Measurements from ENCODE around the gene ZRANB1.

ZRANB1 gene

DNA sequence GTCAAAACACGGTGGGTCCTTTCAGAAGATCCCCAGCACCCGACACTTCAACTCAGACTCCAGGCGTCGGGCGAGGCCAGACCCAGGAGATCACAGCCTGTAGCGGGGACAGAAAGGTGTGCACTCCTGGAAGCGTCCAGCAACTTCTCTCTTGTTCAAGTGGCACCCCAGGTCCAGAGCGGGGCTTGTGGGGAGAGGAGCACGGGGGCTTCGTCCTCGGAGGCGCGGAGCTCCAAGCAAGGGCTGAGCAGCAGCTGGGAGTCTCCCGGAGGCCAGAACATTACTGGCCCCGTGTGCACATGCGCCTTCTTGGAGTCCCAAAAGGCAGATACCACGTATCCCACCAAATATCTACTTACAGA is 54.9 kb downstream of the ZRANB1 start:
- DNase-seq, result no peak

DNA sequence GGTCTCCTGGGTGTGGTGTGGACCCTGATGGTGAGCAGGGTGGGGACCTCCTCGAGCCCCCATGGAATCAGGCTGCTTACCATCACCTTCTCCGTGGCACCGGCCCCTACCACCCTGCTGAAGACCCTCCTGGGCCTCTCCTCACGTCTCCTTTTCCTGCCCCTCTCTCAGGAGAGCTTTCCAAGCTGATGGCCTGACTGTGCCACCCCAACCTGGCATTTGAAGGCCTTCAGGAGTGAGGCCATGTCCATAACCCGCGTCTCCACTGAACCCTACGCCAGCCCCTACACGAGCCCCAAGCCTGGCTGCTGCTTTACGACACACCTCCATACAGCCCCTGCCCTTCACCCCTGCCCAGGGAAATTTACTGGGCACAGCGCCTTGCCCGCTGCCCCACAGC is 55.4 kb downstream of the ZRANB1 start:
- no peak for DNase-seq

DNA sequence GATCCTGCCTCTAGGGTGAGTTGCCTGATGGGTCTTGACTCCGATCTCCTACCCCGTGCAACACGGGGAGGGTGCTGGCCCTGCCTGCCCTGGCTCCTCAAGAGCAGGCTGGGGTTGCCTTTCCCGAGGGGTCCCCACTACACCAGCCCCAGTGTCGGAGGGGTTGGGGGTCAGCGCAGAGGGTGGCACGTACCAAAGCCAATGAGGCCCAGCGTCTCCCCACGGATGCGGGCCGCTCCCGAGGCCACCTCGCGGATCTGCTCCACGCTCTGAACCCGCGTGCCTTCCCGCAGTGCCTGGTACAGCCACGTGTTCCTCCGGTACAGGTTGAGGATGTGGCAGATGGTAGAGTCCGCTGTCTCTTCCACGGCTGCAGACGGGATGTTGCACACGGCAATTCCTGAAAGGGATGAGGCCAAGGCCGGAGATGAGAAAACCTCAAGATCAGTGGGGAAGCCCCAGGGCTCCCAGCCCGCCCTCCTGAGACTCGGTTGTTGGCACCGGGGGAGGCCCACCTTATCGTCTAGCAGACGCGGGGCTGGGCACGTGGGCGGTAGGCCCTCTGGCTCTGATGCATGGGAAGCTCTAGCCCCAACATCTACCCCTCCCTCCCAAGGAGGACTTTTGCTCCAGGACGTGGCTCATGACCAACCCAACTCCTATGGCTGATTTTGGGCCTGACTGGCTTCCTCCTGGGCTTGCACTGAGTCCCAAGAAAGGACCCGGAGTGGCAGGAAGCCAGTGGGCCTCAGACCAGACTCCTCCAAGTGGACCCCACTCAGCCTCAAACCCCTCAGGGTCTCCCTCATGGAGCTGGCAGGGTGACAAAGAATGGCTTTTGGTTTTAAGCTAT is 56.1 kb downstream of the ZRANB1 start:
- no peak for DNase-seq

DNA sequence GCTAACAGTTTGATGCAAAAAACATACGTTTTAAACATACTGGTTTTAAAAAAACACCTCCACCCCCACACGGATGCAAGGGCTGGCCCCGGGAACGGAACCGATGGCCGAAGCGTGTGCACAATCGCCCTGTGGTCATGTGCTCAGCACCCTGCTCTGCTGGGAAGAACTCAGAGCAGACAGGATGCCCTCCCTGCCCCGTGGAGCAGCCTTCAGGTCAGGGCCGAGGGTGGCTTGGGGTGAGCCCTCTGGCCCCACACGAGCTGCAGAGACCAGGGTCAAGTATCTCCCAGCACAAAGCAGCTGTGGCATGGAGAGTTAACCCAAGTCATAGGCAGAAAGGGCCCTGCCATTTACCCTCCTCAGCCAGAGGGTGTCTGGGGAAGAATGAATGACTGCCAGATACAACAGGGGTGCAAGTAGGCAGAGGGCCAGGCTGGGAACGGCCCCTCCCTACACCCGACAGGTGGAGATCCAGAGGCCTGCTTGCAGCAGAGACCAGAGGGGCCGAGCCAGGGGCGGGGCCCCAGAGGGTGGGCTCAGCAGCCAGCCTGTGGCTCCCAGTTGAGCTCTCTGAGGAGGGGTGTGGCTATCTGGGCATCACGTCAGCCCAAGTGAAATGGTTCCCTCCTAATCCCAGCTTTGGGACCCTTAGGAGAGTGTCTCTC is 56.8 kb downstream of the ZRANB1 start:
- no peak for DNase-seq

DNA sequence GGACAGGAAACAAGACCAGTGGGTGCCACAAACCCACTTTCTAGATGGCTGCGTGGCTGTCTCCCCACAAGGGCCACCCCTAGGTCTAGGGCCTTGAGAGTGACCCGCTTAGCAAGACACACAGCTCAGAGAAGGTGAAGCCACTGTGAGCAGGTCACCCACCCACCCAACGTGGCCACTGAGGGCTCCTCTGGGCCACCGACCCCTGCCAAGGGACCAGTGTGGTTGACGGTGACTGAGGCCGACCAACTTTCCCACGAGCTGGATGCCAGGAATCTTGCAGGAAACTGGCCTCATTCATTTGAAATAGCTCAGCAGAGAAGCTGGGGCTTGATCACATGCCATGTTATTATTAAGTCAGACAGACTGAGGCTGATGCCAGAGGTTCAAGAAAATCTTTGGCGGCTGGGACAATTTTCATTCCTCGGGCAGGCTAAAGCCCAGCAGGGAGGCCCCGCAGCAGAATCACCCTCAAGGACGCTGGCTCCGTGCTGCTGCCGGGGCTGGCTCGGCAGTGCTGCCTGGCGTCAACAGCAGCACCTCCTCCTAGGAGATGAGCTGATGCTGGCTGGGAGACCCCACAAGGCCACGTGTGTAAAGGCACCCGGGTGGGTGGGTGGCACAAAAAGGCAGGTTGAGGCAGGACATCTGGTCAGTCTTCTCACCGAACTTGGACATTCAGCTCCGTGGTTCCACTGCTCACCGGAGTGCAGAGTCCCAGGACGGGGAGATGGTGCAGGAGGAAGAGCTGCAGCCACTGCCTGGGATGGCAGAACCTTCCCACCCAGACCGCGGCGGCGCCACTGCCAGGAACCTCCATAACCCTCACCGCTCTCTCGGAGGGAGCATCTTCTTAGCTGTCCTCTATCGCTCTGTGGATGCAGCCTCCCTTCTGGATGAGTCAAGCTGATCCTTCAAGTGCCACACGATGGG is 57.8 kb downstream of the ZRANB1 start:
- DNase-seq, result no peak

DNA sequence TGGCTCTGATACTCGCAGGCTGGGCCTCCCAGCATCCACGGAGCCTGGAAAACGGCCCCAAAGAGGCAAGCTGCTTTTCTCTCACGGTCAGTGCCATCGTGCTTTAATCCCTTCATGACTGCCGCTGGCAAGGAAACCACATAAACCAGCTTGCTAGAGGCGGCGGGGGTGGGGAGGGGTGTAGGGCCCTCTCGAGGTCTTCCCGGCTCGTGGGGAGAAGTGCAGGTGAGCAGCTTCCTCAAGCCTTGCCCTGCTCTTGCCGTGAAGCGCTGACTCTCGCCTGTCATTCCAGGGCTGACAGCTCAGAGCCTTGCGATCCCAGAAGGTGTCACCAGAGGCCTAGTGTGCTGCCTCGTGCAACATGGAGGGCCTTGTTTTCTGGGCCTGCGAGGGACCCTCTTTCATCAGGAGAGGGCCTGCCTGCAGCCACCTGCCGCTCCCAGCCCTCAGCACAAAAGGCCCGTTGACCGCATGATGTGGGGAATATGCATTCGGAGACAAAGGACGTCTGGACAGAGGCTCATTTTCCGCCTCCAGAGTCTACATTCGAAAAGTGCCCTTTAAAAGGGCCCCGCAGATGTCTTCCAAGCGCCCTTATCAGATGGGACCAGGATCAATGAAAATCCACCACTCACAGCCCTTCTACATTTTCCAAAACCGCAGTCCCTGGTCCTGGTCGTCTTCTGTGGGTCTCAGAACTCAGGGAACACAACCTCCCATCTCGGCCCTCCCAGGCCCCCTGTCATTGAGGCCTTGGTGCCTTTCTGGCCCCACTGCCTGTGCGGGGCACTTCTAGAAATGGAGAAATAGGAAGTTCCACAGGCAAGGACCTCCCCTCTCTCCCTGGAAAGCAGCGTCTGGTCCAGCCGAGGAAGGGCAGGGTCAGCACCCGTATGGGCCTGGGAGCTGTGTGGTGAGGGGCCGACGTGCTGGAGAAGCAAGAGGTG is 58.7 kb downstream of the ZRANB1 start:
- no peak for DNase-seq

DNA sequence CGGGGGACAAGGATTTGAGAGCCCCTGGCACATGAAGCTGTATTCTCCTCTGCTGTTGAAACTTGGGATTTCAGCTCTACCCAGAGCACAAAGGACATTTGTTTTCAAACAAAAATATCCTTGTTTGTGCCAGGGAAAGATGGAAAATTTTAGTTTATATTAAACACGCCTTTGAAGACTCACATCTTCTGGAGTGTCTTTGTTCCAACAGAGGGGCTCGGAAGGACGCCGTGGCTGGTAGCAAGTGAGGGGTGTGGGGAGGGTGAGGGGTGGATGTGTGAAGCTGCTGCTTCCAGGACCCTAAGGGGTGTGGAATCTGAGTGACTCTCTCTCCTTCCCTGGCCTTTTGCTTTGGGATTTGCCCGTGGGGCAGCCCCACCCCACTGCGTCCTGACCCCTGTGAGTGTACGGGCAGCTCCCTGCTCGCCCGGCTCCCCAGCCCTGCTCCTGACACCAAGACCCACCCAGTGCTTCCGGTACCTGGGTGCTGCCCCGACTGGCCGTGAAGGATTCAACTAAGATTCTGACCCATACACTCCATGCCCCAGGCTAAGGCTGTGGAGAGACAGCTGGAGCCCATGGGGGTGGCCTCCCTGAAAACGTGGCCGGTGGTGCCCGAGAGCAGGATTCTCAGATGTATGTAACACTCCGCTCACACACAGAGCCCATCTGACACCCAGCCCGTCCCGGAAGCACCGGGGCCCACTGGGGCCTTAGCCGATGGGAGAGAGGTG is 59.6 kb downstream of the ZRANB1 start:
- DNase-seq, result no peak

DNA sequence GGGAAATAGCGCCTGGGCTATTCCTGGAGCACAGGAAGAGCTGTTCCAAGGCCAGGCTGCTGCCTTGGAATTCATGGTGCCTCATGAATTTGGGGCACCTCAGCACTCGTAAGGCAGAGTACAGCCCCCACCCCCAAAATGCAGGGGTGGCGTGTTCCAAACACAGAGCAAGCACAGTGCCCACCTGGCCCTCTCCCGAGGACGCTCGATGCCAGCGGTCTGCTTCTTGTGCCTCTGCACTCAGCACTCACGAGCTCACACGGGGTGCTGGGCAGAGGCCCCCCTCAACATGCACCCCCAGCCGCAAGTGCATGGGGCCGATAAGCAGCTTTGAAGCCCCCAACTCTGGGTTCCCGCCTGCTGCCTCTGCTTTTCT is 60.1 kb downstream of the ZRANB1 start:
- DNase-seq, result no peak

DNA sequence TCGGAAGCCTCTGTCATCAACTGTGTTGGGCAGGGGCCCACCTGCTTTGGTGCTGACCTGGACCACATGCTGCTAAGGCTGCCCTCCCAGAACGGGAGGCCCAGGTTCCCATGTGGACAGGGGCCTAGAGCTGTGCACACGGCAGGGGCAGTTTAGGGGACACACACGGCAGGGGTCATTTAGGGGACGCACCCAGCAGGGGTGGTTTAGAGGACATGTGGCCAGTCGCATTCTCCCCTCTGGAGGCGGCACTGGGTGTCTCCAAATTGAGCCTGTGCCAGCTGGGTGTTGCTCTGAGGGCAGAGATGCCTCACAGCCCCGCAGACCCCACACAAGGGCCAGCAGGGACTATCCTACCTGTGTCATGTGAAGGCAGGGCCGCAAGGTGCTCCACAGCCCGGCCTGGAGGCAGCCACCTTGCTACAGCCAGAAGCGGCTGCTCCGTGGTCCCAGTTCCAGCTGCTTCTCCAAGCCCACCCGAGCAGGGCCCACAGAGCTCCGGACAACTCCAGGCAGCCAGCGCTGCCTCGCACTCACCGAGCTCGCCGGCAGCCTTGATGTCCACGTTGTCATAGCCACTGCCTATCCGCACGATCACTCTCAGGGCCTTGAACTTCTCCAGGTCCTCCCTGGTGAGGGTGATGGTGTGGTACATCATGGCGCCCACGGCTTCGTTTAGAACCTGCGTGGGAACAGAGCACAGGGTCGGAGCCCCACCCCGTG is 60.7 kb downstream of the ZRANB1 start:
- no peak for DNase-seq

DNA sequence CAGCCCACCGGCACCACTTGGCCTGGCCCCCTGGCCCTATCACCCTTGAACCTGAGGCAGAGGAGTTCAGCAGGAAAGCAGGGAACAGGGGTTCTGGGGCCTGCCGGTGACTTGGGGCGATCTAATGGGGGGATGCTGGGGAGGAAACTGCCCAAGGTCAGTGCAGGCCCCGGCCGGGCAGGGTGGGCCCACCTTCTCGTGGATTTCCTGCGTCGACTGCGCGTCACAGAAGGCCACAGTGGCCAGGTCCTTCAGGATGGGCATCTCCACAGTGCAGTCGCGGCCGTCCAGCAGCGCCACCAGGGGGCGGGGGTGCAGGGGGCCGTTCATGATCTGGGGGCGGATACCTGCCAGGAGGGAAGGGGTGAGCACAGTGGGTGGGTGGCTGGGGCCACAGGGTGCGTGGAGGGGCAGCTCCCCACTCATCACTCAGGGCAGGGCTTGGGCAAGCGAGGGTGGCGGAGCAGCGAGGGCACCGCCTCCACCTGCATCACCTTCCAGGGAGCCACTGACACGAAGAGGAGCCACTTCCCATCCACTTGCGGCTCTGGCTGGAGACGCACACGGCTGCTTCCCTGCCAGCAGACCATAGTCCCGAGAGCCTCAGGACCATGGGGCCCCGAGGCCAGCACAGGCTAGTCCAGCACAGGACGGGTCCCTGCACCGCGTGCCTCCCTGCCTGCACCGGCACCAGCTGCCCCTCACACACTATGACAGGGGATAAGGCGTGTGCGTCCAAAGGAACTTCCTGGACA is 61.4 kb downstream of the ZRANB1 start:
- DNase-seq, result no peak

DNA sequence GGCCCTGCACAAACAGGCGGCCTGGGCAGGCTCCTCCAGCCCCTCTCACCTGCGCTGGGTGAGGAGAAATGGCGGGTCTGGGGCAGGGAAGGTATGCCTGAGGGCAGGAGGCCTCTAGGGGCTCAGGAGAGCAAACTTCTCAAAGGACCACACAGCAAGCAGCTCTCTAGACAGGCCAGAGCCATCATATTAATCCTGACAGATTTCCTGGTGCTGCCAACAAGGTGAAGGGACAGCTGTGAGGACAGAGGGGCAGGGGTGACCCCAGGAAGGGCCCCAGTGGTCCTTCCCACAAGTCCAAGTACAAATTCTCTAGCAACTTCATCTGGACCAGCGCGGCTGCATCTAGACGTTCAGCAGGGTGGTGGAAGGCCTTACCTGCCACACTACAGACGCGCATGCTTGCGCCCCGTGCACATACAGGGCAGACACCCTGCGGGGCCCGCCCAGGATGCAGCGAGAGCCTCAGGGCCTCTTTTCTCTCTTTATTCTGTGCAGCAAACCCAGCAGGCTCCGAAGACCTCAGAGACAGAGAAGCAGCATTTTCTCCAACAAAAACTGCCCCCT is 62.1 kb downstream of the ZRANB1 start:
- no peak for DNase-seq

DNA sequence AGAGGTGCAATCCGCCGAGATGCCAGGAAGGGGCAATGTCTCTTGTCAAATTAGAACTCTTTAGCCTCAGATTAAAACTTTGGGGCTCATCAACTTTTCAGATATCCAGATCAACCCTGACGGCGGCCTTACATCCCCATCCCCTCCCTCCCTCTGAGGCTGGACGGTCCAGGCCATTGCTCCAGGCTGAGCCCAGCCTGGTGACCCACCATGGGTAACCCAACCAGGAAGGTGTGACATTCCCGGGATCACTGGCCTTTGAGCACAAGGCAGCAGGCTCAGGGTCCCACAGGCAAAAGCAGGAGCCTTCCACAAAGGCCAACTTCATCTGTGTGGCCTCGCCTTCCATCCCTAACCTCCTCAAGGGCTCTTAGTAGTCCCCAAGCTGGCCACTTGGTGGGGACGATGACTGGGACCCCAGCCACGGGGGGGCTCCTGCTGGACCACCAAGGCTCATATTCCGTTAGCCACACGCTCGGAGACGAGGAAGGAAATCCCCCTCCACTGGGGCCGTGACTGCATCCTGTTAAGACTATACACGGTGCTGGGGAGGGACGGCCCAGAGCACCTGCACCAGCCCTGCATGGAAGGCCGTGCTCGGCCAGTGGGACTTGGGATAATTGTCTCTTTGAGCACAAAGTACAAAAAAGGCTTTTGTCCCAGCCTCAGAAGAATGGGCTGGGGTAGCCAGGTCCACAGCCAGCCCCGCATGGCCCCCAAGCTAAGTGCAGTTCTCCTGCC is 62.8 kb downstream of the ZRANB1 start:
- no peak for DNase-seq

DNA sequence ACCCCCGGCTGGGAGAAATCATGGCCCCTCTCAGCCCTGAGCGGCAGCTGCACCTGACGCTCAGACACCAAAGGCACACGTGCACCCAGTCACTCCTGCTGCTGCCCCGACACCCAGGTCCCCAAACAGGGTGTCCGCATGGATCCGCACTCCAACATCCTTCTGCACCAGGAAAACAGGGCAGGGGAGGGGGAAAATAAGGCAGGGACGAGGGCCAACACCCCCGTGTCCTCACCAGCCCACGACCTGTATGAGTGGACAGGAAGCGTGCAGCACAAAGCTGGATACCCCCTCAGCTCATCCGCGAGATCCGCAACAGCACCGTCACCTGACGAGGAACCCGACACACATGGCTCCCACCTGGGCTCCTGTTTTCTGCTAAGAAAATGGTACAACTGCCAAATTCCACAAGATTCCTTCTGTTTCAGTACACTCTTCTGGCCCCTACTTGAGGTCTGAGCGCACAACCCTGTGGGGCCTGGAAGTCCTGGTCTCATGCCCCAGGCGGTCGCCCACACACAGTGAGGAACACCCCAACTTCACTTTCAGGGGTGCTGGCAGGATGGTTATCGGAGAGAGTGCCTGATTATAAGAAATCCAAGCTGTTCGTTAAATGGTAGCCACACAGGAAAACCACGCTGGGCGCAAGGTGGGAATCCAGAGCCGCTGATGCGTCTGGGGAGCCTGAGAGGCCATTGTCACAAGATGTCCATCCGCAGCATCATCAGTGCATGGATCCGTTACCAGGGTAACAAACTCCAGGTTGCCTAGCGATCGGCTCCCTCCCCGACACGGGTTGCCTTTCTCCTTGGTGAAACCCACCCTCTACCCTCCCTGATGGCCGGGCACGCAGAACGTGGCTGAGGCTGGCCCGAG is 63.6 kb downstream of the ZRANB1 start:
- no peak for DNase-seq

DNA sequence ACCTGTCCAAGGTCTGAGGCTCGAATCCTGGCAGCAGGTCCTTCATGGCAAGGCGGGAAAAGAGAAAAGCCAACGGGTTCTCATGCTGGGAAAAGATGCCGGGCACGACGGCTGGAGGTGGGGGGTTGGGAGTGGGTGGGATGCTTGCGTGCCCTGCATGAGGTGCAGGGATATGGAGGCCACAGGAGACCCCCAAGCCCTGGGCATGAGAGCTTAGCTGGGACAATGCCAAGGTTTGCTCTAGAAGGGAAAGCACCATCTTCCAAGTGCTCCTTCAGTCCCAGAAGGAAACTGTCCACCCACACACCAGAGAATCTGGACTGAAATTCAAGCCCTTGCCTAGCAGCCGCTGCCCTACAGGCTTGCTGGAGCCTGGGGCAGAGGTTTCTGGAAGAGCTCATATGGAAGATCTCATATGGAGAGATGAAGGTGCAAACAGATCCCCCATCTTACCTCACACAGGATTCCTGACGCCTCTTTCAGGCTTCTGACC is 64.3 kb downstream of the ZRANB1 start:
- DNase-seq, result no peak

DNA sequence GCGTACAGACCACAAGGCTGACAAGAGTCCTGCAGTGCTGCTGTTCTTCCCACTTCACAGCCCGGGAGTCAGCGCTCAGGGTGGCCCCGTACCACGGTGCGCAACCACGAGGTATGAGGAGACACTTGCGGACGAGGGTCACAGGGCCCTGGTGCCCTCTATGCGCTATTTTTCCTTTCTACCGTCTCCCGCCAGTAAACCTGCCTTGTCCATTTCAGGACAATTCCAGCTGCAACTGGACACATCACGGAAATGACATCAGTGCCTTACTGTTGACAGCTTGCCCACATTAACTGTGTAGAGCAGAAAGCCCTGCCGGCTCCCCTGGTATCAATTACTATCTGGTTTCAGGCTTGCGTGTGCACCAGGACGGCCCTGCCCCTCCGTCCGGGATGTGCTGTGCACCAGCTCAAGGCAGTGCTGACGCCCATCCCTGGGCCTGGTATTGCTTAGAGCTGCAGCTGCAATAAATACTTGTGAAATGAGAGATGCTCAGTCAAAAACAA is 65.1 kb downstream of the ZRANB1 start:
- DNase-seq, result no peak

DNA sequence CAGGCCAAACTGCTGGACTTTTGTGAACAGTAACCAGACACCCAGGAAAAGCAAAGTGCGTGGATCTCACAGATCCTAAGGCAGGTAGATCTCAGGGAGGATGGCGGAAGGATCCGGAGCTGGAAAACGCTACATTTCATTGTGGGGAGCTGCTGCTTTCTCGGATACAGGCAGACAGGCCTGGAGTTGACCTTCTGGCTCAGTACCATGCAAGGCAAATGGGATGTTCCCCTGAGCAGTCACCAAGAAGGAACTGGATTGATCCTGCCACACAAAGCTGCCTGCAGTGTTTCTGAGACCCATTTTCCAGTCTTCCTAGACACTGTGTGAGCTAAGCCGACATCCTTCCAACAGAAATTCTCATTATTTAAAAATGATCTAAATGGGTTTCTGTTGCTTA is 65.5 kb downstream of the ZRANB1 start:
- no peak for DNase-seq

All from DMS 273 treated with DMSO at 0.1 percent for 48 hours (cell line).